Hepatocyte (in vitro differentiated cells): Measurements from ENCODE around the gene PARN. TPM values are rescaled to one million over a fixed set of nuclear protein-coding genes. Genes with fewer than 3 reads are reported as not detected.

Source experiments
- DNase-seq: peaks from one replicate; pipeline ENCODE4 v3.0.0-alpha.2; 2016; ENCODE audit warnings: low spot score
- H2AFZ ChIP-seq: fragments of 200-600 bp; sonication (generic); 2 replicates; pipeline ENCODE4 v1.6.0; 2016; ENCODE audit warnings: antibody characterized with exemption, mild to moderate bottlenecking
- H3K27ac ChIP-seq: fragments of 200-600 bp; sonication (generic); 2 replicates; pipeline ENCODE4 v1.5.1; 2016; ENCODE audit warnings: mild to moderate bottlenecking
- H3K27me3 ChIP-seq: fragments of 200-600 bp; sonication (generic); 2 replicates; pipeline ENCODE4 v1.6.1; 2016
- H3K36me3 ChIP-seq: fragments of 200-600 bp; sonication (generic); replicated peaks from 2 replicates; pipeline ENCODE4 v1.5.1; 2016; ENCODE audit warnings: low read depth; ENCODE audit not compliant: insufficient read depth
- H3K4me1 ChIP-seq: fragments of 200-600 bp; sonication (generic); 2 replicates; pipeline ENCODE4 v1.5.1; 2016; ENCODE audit warnings: mild to moderate bottlenecking, moderate library complexity; ENCODE audit not compliant: insufficient read depth
- H3K4me2 ChIP-seq: fragments of 200-600 bp; sonication (generic); 2 replicates; pipeline ENCODE4 v1.6.0; 2016
- H3K4me3 ChIP-seq: fragments of 200-600 bp; sonication (generic); 2 replicates; pipeline ENCODE4 v1.5.1; 2016; ENCODE audit warnings: mild to moderate bottlenecking
- H3K79me2 ChIP-seq: fragments of 200-600 bp; sonication (generic); 2 replicates; pipeline ENCODE4 v1.6.0; 2017; ENCODE audit warnings: mild to moderate bottlenecking
- H3K9me2 ChIP-seq: fragments of 200-600 bp; sonication (generic); replicated peaks from 2 replicates; pipeline ENCODE4 v1.6.0; 2017; ENCODE audit warnings: mild to moderate bottlenecking; ENCODE audit not compliant: insufficient read depth
- H3K9me3 ChIP-seq: fragments of 200-600 bp; sonication (generic); 2 replicates; pipeline ENCODE4 v1.5.1; 2016; ENCODE audit warnings: low read depth, mild to moderate bottlenecking
- H4K20me1 ChIP-seq: fragments of 200-600 bp; sonication (generic); 2 replicates; pipeline ENCODE4 v1.6.0; 2016; ENCODE audit warnings: mild to moderate bottlenecking; ENCODE audit not compliant: insufficient read depth, poor library complexity, severe bottlenecking
- EZH2 ChIP-seq: fragments of 200-600 bp; sonication (generic); IDR thresholded peaks from 2 replicates; pipeline ENCODE4 v1.6.1; 2016; ENCODE audit warnings: antibody characterized with exemption, mild to moderate bottlenecking, borderline replicate concordance
- EZH2phosphoT487 ChIP-seq: fragments of 200-600 bp; sonication (generic); IDR thresholded peaks from one replicate; pipeline ENCODE4 v1.6.1; 2018; ENCODE audit warnings: antibody characterized with exemption, mild to moderate bottlenecking, low read depth, moderate library complexity; ENCODE audit not compliant: unreplicated experiment, severe bottlenecking
- WGBS: methylation state at CpG from one replicate; pipeline ENCODE4 v1.1.6; 2016; ENCODE audit warnings: low lambda C conversion rate; ENCODE audit errors: missing lambda C conversion rate; 5-methylcytosine and 5-hydroxymethylcytosine counted together
- polyA plus RNA-seq: library from polyadenylated mRNA; unstranded; fragments of >200 nt; fragmentation: Nextera tagmentation; extraction: Ambion mirVana; gene quantifications from 2 replicates; pipeline ENCODE4 v1.2.1, GENCODE V29; 2016
- total RNA-seq: library from RNA; depleted of rRNA; stranded (reverse); fragments of >200 nt; gene quantifications from 2 replicates; pipeline ENCODE4 v1.2.3, GENCODE V29; 2014
- TF ChIP-seq, protein P1 (sequence below): fragments of 200-600 bp; sonication (generic); IDR thresholded peaks from 2 replicates; pipeline ENCODE4 v1.5.1; 2016; ENCODE audit warnings: antibody characterized with exemption, mild to moderate bottlenecking; ENCODE audit not compliant: poor library complexity

The PARN gene
- total and polyA plus RNA-seq, 2 experiments from 2014 or later = 23.7 to 35.6 TPM

DNA sequence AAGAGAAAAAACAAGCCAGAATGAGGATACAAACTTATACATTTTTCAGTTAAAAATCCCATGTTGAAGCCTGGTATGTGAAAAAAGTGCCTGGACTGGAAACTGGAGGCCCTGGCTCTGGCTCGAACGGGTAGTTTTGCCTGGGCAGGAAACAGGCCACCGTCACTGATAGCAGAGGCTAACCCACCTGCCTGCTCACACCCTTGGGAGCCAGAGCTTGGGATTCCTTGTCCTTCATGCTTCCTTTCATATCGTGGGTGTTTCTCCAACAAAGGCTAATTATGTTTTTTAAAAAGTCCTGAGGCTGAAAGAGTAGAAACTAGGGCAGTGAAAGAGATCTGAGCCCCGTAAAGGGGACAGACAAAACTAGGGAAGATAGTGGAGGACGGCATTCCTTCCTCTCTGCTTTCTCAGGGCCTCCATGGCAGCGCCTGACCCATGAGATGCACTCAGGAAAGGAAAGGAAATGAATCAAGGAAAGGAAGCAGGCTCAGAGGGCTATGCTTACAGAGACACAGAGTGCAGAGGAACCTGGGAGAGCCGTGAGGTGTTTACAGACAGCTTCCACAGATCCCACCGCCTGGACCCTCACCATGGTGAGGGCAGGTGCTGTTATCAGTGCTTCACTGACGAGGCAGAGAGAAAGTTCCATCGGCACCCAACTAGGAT, 138.1 kb downstream of the PARN start:
- Histone ChIP-seq H3K79me2 (peaks cover 12% of the 10 kb centered on the region), H3K4me1 (peaks cover 37% of the 10 kb centered on the region), H3K27ac (no peak overlapping the region)

DNA sequence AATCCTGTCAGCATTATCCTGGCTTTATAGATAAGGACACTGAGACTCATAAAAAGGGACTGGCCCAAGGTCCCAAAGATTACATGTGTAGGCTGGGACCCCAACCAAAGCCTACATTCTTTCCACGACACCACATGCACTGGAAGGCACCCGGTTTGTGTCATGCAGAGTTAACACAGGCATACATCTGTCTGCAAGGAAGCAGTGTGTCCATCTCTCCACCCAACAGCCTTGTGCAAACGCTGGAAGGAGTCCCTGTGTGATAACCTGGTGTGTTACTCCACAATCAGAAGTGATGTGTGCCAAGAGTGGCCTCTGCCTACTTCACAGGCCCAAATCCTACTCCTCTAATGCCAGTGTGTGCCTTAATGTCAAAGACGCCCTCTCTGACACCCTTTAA, 139.8 kb downstream of the PARN start:
- Histone ChIP-seq H3K4me2 (no peak overlapping the region), H3K4me1 (peaks cover 36% of the 10 kb centered on the region)

More for the DNA sequence above, 138.1 kb downstream of the PARN start:
- Histone ChIP-seq H3K9me2 (no peaks in the 10 kb centered on the region), H3K36me3 (no peaks in the 10 kb centered on the region), H3K9me3 (no peaks in the 10 kb centered on the region), H2AFZ (no peak overlapping the region), H3K4me2 (no peak overlapping the region), H3K4me3 (no peak overlapping the region), H4K20me1 (no peaks in the 10 kb centered on the region), H3K27me3 (no peaks in the 10 kb centered on the region)
- no peak for TF ChIP-seq EZH2
- TF ChIP-seq, protein P1, sequence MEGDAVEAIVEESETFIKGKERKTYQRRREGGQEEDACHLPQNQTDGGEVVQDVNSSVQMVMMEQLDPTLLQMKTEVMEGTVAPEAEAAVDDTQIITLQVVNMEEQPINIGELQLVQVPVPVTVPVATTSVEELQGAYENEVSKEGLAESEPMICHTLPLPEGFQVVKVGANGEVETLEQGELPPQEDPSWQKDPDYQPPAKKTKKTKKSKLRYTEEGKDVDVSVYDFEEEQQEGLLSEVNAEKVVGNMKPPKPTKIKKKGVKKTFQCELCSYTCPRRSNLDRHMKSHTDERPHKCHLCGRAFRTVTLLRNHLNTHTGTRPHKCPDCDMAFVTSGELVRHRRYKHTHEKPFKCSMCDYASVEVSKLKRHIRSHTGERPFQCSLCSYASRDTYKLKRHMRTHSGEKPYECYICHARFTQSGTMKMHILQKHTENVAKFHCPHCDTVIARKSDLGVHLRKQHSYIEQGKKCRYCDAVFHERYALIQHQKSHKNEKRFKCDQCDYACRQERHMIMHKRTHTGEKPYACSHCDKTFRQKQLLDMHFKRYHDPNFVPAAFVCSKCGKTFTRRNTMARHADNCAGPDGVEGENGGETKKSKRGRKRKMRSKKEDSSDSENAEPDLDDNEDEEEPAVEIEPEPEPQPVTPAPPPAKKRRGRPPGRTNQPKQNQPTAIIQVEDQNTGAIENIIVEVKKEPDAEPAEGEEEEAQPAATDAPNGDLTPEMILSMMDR = no peak
- no peak for TF ChIP-seq EZH2phosphoT487
- 71% methylated on average over 11 of the region's 11 CpGs for WGBS
- no peak for DNase-seq

DNA sequence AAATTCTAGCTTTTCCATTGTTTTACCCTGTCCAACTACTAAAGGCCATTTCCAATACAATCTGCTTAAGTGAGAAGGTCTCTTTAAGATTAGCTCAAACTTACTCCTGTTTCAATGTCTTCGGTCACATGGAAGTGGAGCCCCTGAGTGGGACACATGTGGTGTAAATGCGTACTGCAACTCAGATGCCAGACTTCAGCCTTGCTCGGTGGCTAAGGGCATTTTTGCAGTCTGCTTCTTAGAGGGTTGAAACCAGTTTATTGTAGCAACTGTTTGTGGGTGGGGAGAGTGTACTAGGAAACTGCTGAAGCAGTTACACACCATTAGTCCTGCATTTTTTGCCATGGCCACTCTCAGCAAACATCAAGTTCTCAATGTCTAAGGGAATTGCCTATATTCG, 140.6 kb downstream of the PARN start:
- 59% methylated on average over 4 of the region's 4 CpGs for WGBS

More for the DNA sequence above, 139.8 kb downstream of the PARN start:
- no peaks in the 10 kb centered on the region for H3K27me3 ChIP-seq
- no peaks in the 10 kb centered on the region for H3K36me3 ChIP-seq
- H3K79me2 ChIP-seq = peaks cover 12% of the 10 kb centered on the region
- H3K9me2 ChIP-seq = no peaks in the 10 kb centered on the region
- no peak overlapping the region for H3K4me3 ChIP-seq
- TF ChIP-seq EZH2phosphoT487 = no peak
- no peak for TF ChIP-seq EZH2
- TF ChIP-seq, protein P1 = no peak
- H2AFZ ChIP-seq = no peak overlapping the region
- no peaks in the 10 kb centered on the region for H4K20me1 ChIP-seq
- peak overlapping the region; percentile 4 for H3K27ac ChIP-seq
- WGBS = 63% methylated on average over 4 of the region's 4 CpGs
- no peak for DNase-seq
- H3K9me3 ChIP-seq = no peaks in the 10 kb centered on the region

More for the DNA sequence above, 140.6 kb downstream of the PARN start:
- Histone ChIP-seq H4K20me1 (no peaks in the 10 kb centered on the region), H3K4me2 (no peak overlapping the region), H3K36me3 (no peaks in the 10 kb centered on the region), H3K79me2 (peaks cover 12% of the 10 kb centered on the region), H3K27ac (peak overlapping the region; percentile 4), H3K4me3 (no peak overlapping the region), H3K9me2 (no peaks in the 10 kb centered on the region), H2AFZ (no peak overlapping the region), H3K4me1 (peaks cover 36% of the 10 kb centered on the region), H3K27me3 (no peaks in the 10 kb centered on the region), H3K9me3 (no peaks in the 10 kb centered on the region)
- no peak for TF ChIP-seq EZH2
- TF ChIP-seq, protein P1 = no peak
- TF ChIP-seq EZH2phosphoT487 = no peak
- DNase-seq = peak; percentile 46
